SK-N-SH (cell line): ENCODE data around the gene SAMD4A. TPM values are rescaled to one million over a fixed set of nuclear protein-coding genes. Genes with fewer than 3 reads are reported as not detected.
A peak's percentile ranks its signal among the peaks of the same experiment; 100 is the strongest.

ENCODE experiments used
- CTCF ChIA-PET: fragments of 300-600, 350-600 bp; formaldehyde crosslinking; extraction: SDS; loops from one replicate; lab custom pipeline; 2021; lab: Yijun Ruan, JAX
- POLR2A ChIA-PET: fragments of 350-600 bp; sonication (Branson Sonifier 250); formaldehyde crosslinking; extraction: SDS; loops from one replicate; lab custom pipeline; 2020; ENCODE audit warnings: antibody characterized with exemption, inconsistent platforms; lab: Yijun Ruan, JAX
- DNase-seq: peaks from one replicate; pipeline ENCODE4 v3.0.0; 2012
- H2AFZ ChIP-seq: fragments of 200-600 bp; sonication (generic); 2 replicates; pipeline ENCODE4 v1.8.1; 2016; ENCODE audit warnings: antibody characterized with exemption, mild to moderate bottlenecking, low read depth
- H3F3A ChIP-seq: fragments of 200-600 bp; sonication (generic); replicated peaks from 2 replicates; pipeline ENCODE3; 2016; ENCODE audit warnings: antibody characterized with exemption, mild to moderate bottlenecking; ENCODE audit not compliant: insufficient read depth
- H3K27ac ChIP-seq, 2 experiments: fragments of 200-500 bp in 1 of 2; fragments of 200-600 bp in 1 of 2; sonication (Bioruptor generic) in 1 of 2; sonication (generic), shearing (Covaris generic) in 1 of 2; 2 replicates each; pipeline versions ENCODE4 v1.5.1 to v1.6.1; 2014 to 2016; ENCODE audit warnings: low read depth in 2 of 2, inconsistent platforms in 1 of 2, low read length in 1 of 2, mild to moderate bottlenecking in 1 of 2, mixed read lengths in 1 of 2
- H3K27me3 ChIP-seq: fragments of 200-600 bp; sonication (generic), shearing (Covaris generic); 2 replicates; pipeline ENCODE4 v1.6.1; 2016; ENCODE audit warnings: mixed run types; ENCODE audit not compliant: insufficient read depth
- H3K36me3 ChIP-seq, 2 experiments: fragments of 200-500 bp in 1 of 2; fragments of 200-600 bp in 1 of 2; sonication (Bioruptor generic) in 1 of 2; sonication (generic) in 1 of 2; replicated peaks in 1 of 2; 2 replicates each; pipeline versions ENCODE3 to v1.5.1; 2014 to 2016; ENCODE audit warnings: low read length in 1 of 2, mild to moderate bottlenecking in 1 of 2; ENCODE audit not compliant: insufficient read depth in 2 of 2, control insufficient read depth in 1 of 2
- H3K4me1 ChIP-seq, 2 experiments: fragments of 200-500 bp in 1 of 2; fragments of 200-600 bp in 1 of 2; sonication (Bioruptor generic) in 1 of 2; sonication (generic), shearing (Covaris generic) in 1 of 2; 2 replicates each; pipeline versions ENCODE4 v1.5.1 to v1.6.1; 2014 to 2016; ENCODE audit warnings: low read depth in 1 of 2, low read length in 1 of 2, mixed run types in 1 of 2; ENCODE audit not compliant: insufficient read depth in 2 of 2, control insufficient read depth in 1 of 2
- H3K4me2 ChIP-seq: fragments of 200-600 bp; sonication (generic), shearing (Covaris generic); 2 replicates; pipeline ENCODE4 v1.6.1; 2017; ENCODE audit warnings: mixed run types
- H3K4me3 ChIP-seq, 2 experiments: fragments of 200-500 bp in 1 of 2; fragments of 200-600 bp in 1 of 2; sonication (Bioruptor generic) in 1 of 2; sonication (generic), shearing (Covaris generic) in 1 of 2; 2 replicates each; pipeline versions ENCODE4 v1.5.1 to v1.8.1; 2014 to 2016; ENCODE audit warnings: low read depth in 2 of 2, inconsistent platforms in 1 of 2, low read length in 1 of 2, mild to moderate bottlenecking in 1 of 2, mixed read lengths in 1 of 2, moderate library complexity in 1 of 2
- H3K79me2 ChIP-seq: fragments of 200-600 bp; sonication (generic); 2 replicates; pipeline ENCODE4 v1.8.1; 2017; ENCODE audit warnings: mild to moderate bottlenecking; ENCODE audit not compliant: insufficient read depth
- H3K9ac ChIP-seq: fragments of 200-600 bp; sonication (generic); 2 replicates; pipeline ENCODE4 v1.6.1; 2017; ENCODE audit warnings: mixed run types
- H3K9me2 ChIP-seq: fragments of 200-600 bp; sonication (generic); 2 replicates; pipeline ENCODE4 v1.6.1; 2017; ENCODE audit warnings: mixed run types
- H3K9me3 ChIP-seq: fragments of 200-600 bp; sonication (generic); 2 replicates; pipeline ENCODE4 v1.6.1; 2017; ENCODE audit warnings: mixed run types, mild to moderate bottlenecking, moderate library complexity
- H4K20me1 ChIP-seq: fragments of 200-600 bp; sonication (generic); 2 replicates; pipeline ENCODE4 v1.6.1; 2017; ENCODE audit warnings: mild to moderate bottlenecking, mixed run types; ENCODE audit not compliant: insufficient read depth
- CHD2 ChIP-seq: fragments of 150-350 bp; IDR thresholded peaks from 2 replicates; pipeline ENCODE4 v1.6.1; 2018; ENCODE audit warnings: low read length; ENCODE audit not compliant: partially characterized antibody
- ELF1 ChIP-seq: IDR thresholded peaks from 2 replicates; pipeline ENCODE4 v1.4.0; 2012
- FOXJ3 ChIP-seq: sonication (generic); formaldehyde crosslinking; IDR thresholded peaks from 2 replicates; pipeline ENCODE4 v1.5.1; 2020; ENCODE audit warnings: mild to moderate bottlenecking, missing genetic modification reagents
- IRF3 ChIP-seq: fragments of 150-350 bp; IDR thresholded peaks from 2 replicates; pipeline ENCODE4 v1.6.1; 2016; ENCODE audit warnings: mild to moderate bottlenecking, low read depth, low read length
- JUND ChIP-seq: IDR thresholded peaks from 2 replicates; pipeline ENCODE4 v1.4.0; 2012
- MEF2A ChIP-seq: IDR thresholded peaks from 2 replicates; pipeline ENCODE4 v1.4.0; 2012; ENCODE audit warnings: low read depth, borderline replicate concordance
- NFIC ChIP-seq: IDR thresholded peaks from 2 replicates; pipeline ENCODE4 v1.4.0; 2012; ENCODE audit warnings: borderline replicate concordance
- NRF1 ChIP-seq: IDR thresholded peaks from 2 replicates; pipeline ENCODE4 v1.6.1; 2012; ENCODE audit warnings: low read depth, mild to moderate bottlenecking, low read length
- RCOR1 ChIP-seq: fragments of 150-350 bp; IDR thresholded peaks from 2 replicates; pipeline ENCODE4 v1.6.1; 2017; ENCODE audit warnings: antibody characterized with exemption, low read length
- RXRA ChIP-seq: IDR thresholded peaks from 2 replicates; pipeline ENCODE4 v1.4.0; 2012; ENCODE audit warnings: low read depth, mild to moderate bottlenecking, borderline replicate concordance
- TAF1 ChIP-seq: IDR thresholded peaks from 2 replicates; pipeline ENCODE4 v1.6.1; 2012; ENCODE audit warnings: low read depth, mild to moderate bottlenecking, low read length, moderate library complexity, borderline replicate concordance
- WGBS: methylation state at CpG from one replicate; pipeline ENCODE4 v1.1.6; 2017; ENCODE audit warnings: low lambda C conversion rate; 5-methylcytosine and 5-hydroxymethylcytosine counted together
- polyA plus RNA-seq, 3 experiments: library from polyadenylated mRNA; depleted of rRNA; stranded (reverse); fragments of >200 nt; gene quantifications; 2 replicates each; pipeline ENCODE4 v1.2.3, GENCODE V29; 2012

SAMD4A gene
- polyA plus RNA-seq, 1 of the 3 experiments (the other 2 are of a cell fraction): 5.0 TPM

DNA sequence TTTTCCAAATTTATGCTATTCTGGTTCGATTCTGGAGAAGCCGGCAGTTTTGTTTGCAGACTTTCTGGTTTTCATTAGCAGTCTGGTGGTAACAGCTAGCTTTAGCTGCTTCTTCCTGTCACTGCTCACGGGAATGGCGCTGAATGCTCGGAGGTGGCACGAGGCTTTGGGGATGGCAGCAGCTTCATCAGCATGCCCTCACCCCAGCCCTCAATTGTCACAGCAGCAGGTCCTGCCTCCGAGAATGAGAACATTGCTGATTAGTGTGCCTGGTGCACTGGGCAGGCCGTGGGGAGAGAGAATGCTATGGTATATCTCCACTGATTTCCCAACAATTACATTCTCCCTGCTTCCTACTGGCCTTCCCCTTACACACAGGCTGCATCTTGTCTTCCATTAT is 73.6 kb downstream of the SAMD4A start:
- TF ChIP-seq TAF1 (no peak), FOXJ3 (CRISPR knock-in tag) (no peak), RCOR1 (no peak), RXRA (no peak), ELF1 (no peak)
- TF ChIP-seq, all 33 proteins: peak for 0
- Histone ChIP-seq H3K4me3 (no peak overlapping the region), H4K20me1 (peaks cover 65% of the 10 kb centered on the region; the same call in 1 of the 2 replicates), H2AFZ (no peak overlapping the region), H3K9ac (no peak overlapping the region), H3K79me2 (peaks cover 100% of the 10 kb centered on the region), H3F3A (peaks cover 10% of the 10 kb centered on the region), H3K4me1 (peaks cover 18 to 26% of the 10 kb centered on the region in 2 experiments), H3K36me3 (no peaks in the 10 kb centered on the region), H3K27ac (peak overlapping the region in 1 of 2 experiments; percentile 48; a peak in 1 of 4 replicates), H3K4me2 (no peak overlapping the region), H3K9me2 (no peaks in the 10 kb centered on the region), H3K27me3 (no peaks in the 10 kb centered on the region), H3K9me3 (no peaks in the 10 kb centered on the region)
- 90% methylated on average over 8 of the region's 8 CpGs for WGBS
- ChIA-PET CTCF (interaction anchor here (0.9 to 1.4 kb wide), 2 partner anchors 76 to 262 kb away, joined by 3 to 4 read pairs; partner anchors contain the start of gene GCH1), POLR2A (no interaction called here)
- DNase-seq: no peak

- peaks cover 11% of the 10 kb centered on the region for H3F3A ChIP-seq
- WGBS: 50% methylated on average over 2 of the region's 2 CpGs
- H3K9me2 ChIP-seq: no peaks in the 10 kb centered on the region
- ChIA-PET CTCF (interaction anchor here (0.7 to 2.6 kb wide), 2 partner anchors 12 to 78 kb away, joined by 3 to 8 read pairs; no protein-coding TSS in a partner anchor), POLR2A (interaction anchor here (0.6 kb wide), 1 partner anchor 169 kb away, joined by 4 read pairs; no protein-coding TSS in a partner anchor)
- peaks cover 100% of the 10 kb centered on the region for H3K79me2 ChIP-seq
- no peaks in the 10 kb centered on the region for H3K36me3 ChIP-seq
- no peak for DNase-seq
- no peaks in the 10 kb centered on the region for H3K27me3 ChIP-seq
- no peak for TF ChIP-seq CHD2
- TF ChIP-seq MEF2A: no peak
- TF ChIP-seq JUND: no peak
- no peak for TF ChIP-seq IRF3
- no peak for TF ChIP-seq NFIC
- no peak for TF ChIP-seq NRF1
- TF ChIP-seq ELF1: no peak
- no peak overlapping the region for H3K27ac ChIP-seq
- H3K4me3 ChIP-seq: no peak overlapping the region
- H3K9me3 ChIP-seq: no peaks in the 10 kb centered on the region
- H3K4me1 ChIP-seq: peaks cover 21 to 31% of the 10 kb centered on the region in 2 experiments
- H3K4me2 ChIP-seq: no peak overlapping the region
- H3K9ac ChIP-seq: no peak overlapping the region
- H4K20me1 ChIP-seq: peaks cover 51% of the 10 kb centered on the region; the same call in 1 of the 2 replicates
- no peak overlapping the region for H2AFZ ChIP-seq
Observed at GRCh38 chr14:54642121-54642520, 75.2 kb downstream of the SAMD4A start.
